HEK293 (cell line): ENCODE measurements around the gene TNFRSF4.

Source experiments
- MEIS1 ChIP-seq: sonication (generic); formaldehyde crosslinking; IDR thresholded peaks from 2 replicates; pipeline ENCODE4 v1.8.1; 2022; ENCODE audit warnings: missing genetic modification reagents, mild to moderate bottlenecking, borderline replicate concordance
- REPIN1 ChIP-seq: fragments of 450-650 bp; formaldehyde crosslinking; IDR thresholded peaks from 2 replicates; pipeline ENCODE4 v1.5.1; 2017; ENCODE audit warnings: missing biosample characterization, missing genetic modification characterization, low read depth
- TCF7L2 ChIP-seq: IDR thresholded peaks from 2 replicates; pipeline ENCODE4 v1.6.1; 2011; ENCODE audit warnings: low read depth, mild to moderate bottlenecking, inconsistent platforms, low read length, moderate library complexity, borderline replicate concordance
- TRIM28 ChIP-seq: IDR thresholded peaks from 2 replicates; pipeline ENCODE4 v1.6.1; 2011; ENCODE audit warnings: low read length, control low read depth, borderline replicate concordance
- ZBTB1 ChIP-seq: fragments of 450-650 bp; formaldehyde crosslinking; IDR thresholded peaks from 2 replicates; pipeline ENCODE4 v1.5.1; 2016; ENCODE audit warnings: missing biosample characterization, missing genetic modification characterization
- ZNF112 ChIP-seq: fragments of 450-650 bp; formaldehyde crosslinking; IDR thresholded peaks from 2 replicates; pipeline ENCODE4 v1.5.0; 2017; ENCODE audit warnings: missing biosample characterization, missing genetic modification characterization
- ZNF202 ChIP-seq: fragments of 450-650 bp; formaldehyde crosslinking; IDR thresholded peaks from 2 replicates; pipeline ENCODE4 v1.5.1; 2016; ENCODE audit warnings: missing biosample characterization, missing genetic modification characterization, borderline replicate concordance
- ZNF239 ChIP-seq: fragments of 450-650 bp; formaldehyde crosslinking; IDR thresholded peaks from 2 replicates; pipeline ENCODE4 v1.5.1; 2016; ENCODE audit warnings: missing biosample characterization, missing genetic modification characterization
- ZNF248 ChIP-seq: fragments of 450-650 bp; formaldehyde crosslinking; IDR thresholded peaks from 2 replicates; pipeline ENCODE4 v1.5.1; 2017; ENCODE audit warnings: missing biosample characterization, missing genetic modification characterization
- ZNF394 ChIP-seq: fragments of 450-650 bp; formaldehyde crosslinking; IDR thresholded peaks from 2 replicates; pipeline ENCODE4 v1.5.1; 2016; ENCODE audit warnings: missing biosample characterization, missing genetic modification characterization, mild to moderate bottlenecking, moderate library complexity, borderline replicate concordance
- ZNF701 ChIP-seq: fragments of 450-650 bp; formaldehyde crosslinking; IDR thresholded peaks from 2 replicates; pipeline ENCODE4 v1.5.1; 2016; ENCODE audit warnings: missing biosample characterization, missing genetic modification characterization
- ZNF791 ChIP-seq: fragments of 450-650 bp; formaldehyde crosslinking; IDR thresholded peaks from 2 replicates; pipeline ENCODE4 v1.5.1; 2016; ENCODE audit warnings: missing biosample characterization, missing genetic modification characterization
- TF ChIP-seq, protein P1 (sequence below): fragments of 450-650 bp; formaldehyde crosslinking; conservative IDR thresholded peaks from 2 replicates; pipeline ENCODE4 v1.5.1; 2016; ENCODE audit warnings: low read depth, missing biosample characterization, missing genetic modification characterization
- TF ChIP-seq, protein P2 (sequence below): fragments of 450-650 bp; IDR thresholded peaks from 2 replicates; pipeline ENCODE4 v1.5.1; 2018; ENCODE audit warnings: missing biosample characterization, mild to moderate bottlenecking, missing genetic modification characterization

TNFRSF4 gene

DNA sequence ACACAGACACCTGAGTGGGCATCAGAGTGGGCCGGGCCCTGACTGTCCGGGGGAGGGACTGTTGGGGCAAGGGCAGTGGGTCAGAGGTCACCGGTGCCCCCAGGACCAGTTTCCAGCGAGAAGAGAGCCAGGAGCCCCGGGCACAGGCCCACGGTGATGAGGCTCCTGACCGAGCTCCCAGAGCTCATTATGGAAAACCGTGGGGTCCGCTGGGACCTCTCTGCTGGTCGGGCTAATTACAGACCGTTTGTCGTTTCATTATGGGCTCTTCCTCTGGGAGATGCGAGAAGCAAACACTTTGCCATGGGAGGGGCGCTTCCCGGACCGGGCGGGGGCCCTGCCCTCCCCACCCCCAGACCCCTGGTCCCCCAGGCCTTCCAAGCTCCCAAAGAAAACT is 52.3 kb downstream of the TNFRSF4 start (continued):
- TF ChIP-seq, protein P1, sequence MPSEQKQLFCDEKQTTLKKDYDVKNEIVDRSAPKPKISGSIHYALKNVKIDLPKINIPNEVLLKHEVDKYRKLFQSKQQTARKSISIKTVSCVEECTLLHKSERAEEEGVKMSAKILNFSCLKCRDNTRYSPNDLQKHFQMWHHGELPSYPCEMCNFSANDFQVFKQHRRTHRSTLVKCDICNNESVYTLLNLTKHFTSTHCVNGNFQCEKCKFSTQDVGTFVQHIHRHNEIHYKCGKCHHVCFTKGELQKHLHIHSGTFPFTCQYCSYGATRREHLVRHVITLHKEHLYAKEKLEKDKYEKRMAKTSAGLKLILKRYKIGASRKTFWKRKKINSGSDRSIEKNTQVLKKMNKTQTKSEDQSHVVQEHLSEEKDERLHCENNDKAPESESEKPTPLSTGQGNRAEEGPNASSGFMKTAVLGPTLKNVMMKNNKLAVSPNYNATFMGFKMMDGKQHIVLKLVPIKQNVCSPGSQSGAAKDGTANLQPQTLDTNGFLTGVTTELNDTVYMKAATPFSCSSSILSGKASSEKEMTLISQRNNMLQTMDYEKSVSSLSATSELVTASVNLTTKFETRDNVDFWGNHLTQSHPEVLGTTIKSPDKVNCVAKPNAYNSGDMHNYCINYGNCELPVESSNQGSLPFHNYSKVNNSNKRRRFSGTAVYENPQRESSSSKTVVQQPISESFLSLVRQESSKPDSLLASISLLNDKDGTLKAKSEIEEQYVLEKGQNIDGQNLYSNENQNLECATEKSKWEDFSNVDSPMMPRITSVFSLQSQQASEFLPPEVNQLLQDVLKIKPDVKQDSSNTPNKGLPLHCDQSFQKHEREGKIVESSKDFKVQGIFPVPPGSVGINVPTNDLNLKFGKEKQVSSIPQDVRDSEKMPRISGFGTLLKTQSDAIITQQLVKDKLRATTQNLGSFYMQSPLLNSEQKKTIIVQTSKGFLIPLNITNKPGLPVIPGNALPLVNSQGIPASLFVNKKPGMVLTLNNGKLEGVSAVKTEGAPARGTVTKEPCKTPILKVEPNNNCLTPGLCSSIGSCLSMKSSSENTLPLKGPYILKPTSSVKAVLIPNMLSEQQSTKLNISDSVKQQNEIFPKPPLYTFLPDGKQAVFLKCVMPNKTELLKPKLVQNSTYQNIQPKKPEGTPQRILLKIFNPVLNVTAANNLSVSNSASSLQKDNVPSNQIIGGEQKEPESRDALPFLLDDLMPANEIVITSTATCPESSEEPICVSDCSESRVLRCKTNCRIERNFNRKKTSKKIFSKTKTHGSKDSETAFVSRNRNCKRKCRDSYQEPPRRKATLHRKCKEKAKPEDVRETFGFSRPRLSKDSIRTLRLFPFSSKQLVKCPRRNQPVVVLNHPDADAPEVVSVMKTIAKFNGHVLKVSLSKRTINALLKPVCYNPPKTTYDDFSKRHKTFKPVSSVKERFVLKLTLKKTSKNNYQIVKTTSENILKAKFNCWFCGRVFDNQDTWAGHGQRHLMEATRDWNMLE, result no peak
- TF ChIP-seq ZNF791 (tag by site-specific recombination) (no peak), ZNF394 (tag by site-specific recombination) (no peak), ZNF239 (tag by site-specific recombination) (no peak), MEIS1 (CRISPR knock-in tag) (no peak), ZNF701 (tag by site-specific recombination) (no peak), REPIN1 (tag by site-specific recombination) (no peak), ZBTB1 (tag by site-specific recombination) (no peak), ZNF248 (no peak), ZNF202 (tag by site-specific recombination) (no peak), TCF7L2 (no peak), ZNF112 (no peak), TRIM28 (no peak)
- TF ChIP-seq, protein P2, sequence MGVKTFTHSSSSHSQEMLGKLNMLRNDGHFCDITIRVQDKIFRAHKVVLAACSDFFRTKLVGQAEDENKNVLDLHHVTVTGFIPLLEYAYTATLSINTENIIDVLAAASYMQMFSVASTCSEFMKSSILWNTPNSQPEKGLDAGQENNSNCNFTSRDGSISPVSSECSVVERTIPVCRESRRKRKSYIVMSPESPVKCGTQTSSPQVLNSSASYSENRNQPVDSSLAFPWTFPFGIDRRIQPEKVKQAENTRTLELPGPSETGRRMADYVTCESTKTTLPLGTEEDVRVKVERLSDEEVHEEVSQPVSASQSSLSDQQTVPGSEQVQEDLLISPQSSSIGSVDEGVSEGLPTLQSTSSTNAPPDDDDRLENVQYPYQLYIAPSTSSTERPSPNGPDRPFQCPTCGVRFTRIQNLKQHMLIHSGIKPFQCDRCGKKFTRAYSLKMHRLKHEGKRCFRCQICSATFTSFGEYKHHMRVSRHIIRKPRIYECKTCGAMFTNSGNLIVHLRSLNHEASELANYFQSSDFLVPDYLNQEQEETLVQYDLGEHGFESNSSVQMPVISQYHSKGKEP, result no peak
